ENCODE results near the gene KCNC3. TPM values are rescaled to one million over a fixed set of nuclear protein-coding genes. Genes with fewer than 3 reads are reported as not detected.

KCNC3 gene
- total RNA-seq, 2 experiments from 2014 or later: 0.56 to 0.64 TPM

DNA sequence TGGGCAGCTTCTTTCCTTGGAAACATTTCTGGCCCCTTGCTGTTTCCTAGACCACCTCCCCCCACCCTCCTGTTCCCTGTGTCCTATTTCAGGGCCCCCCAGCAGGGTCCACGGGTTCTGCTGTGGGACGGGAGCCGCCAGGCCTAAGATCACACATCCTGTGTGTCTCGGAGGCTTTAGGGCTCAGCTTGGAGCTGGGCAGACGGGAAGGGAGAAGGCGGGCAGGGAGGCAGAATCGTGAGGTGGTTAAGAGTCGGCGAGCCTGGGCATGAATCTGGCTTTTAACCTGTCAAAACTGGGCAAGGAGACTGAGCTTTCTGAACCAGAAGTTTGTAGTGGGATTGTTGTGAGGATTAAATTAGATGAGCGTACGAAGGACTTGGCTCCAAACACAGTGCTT is 4.8 kb downstream of the KCNC3 start:
- Mint-ChIP-seq H3K36me3 (peaks cover under 1% of the 10 kb centered on the region), H3K27ac (no peak overlapping the region), H3K4me1 (peaks cover 12% of the 10 kb centered on the region), H3K4me3 (no peak overlapping the region), H3K9me3 (peaks cover under 1% of the 10 kb centered on the region), H3K27me3 (peaks cover 62% of the 10 kb centered on the region)
- no peak for DNase-seq

DNA sequence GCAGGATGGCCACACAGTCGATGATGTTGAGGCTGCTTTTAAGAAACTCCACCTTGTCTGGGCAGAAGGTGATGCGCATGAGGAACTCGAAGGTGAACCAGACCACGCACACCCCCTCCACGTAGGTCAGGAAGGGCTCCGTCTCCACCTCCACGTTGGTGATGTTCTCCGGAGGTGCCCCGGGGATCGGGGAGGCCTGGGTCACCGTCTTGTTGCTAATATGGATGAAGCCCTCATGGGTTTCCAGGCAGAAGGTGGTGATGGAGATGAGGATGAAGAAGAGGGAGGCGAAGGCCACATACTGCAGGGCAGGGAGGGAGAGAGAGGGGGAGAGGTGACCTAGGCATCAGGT is 5.4 kb downstream of the KCNC3 start:
- Mint-ChIP-seq H3K36me3 (no peaks in the 10 kb centered on the region), H3K9me3 (no peaks in the 10 kb centered on the region), H3K27ac (no peak overlapping the region), H3K27me3 (peaks cover 62% of the 10 kb centered on the region), H3K4me3 (no peak overlapping the region), H3K4me1 (peaks cover 9% of the 10 kb centered on the region)
- DNase-seq: no peak

DNA sequence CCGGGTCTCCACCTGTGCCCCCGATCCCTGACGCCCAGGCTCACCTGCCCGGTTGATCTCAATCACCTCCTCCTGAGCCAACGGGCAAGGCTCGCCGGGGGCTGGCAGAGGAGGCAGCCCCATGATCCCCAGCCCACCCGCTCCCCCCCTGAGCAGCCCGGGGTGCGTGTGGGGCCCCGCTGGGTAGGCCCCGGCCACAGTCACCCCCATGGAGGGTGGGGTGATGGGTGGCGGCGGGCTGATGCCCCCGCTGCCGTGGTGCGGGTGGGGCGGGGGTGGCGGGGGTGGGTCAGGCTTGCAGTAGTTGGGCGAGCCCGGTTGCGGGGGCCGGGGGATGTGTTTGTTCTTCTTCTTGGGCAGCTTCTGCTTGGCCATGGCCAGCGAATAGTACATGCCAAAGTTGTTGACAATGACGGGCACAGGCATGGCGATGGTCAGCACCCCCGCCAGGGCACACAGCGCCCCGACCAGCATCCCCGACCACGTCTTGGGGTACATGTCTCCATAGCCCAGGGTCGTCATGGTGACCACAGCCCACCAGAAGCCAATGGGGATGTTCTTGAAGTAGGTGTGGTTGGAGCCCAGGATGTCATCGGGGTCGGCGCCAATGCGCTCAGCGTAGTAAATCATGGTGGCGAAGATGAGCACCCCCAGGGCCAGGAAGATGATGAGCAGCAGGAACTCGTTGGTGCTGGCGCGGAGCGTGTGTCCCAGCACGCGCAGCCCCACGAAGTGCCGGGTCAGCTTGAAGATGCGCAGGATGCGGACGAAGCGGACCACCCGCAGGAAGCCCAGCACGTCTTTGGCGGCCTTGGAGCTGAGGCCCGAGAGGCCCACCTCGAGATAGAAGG is 6.0 kb downstream of the KCNC3 start:
- no peak for DNase-seq
- H3K27me3 Mint-ChIP-seq: peaks cover 63% of the 10 kb centered on the region

DNA sequence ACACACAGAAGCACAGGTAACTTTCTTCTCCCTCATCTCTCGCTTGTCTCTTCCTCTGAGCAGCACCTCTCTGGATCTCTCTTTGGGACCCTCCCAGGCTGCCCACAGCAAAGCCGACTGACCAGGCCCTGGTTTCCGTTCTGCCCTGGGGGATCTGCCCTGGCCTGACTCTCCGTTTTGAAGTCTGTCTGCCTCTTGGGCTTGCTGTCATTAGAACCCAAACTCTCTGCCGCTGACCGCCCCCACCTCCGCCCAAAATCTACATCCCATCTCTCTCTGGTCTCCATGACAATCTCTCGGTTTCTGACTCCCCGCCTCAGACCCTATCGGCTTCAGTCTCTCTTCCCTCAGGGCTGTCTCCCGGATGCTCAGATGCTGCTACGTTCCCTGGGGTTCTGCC is 6.9 kb downstream of the KCNC3 start:
- no peaks in the 10 kb centered on the region for H3K9me3 Mint-ChIP-seq
- peaks cover 64% of the 10 kb centered on the region for H3K27me3 Mint-ChIP-seq
- DNase-seq: no peak
- H3K27ac Mint-ChIP-seq: no peak overlapping the region
- H3K4me1 Mint-ChIP-seq: peaks cover 5% of the 10 kb centered on the region
- no peaks in the 10 kb centered on the region for H3K36me3 Mint-ChIP-seq
- no peak overlapping the region for H3K4me3 Mint-ChIP-seq

More for the DNA sequence above, 6.0 kb downstream of the KCNC3 start:
- Mint-ChIP-seq H3K27ac (no peak overlapping the region), H3K36me3 (no peaks in the 10 kb centered on the region), H3K4me3 (no peak overlapping the region), H3K4me1 (peaks cover 9% of the 10 kb centered on the region), H3K9me3 (no peaks in the 10 kb centered on the region)

DNA sequence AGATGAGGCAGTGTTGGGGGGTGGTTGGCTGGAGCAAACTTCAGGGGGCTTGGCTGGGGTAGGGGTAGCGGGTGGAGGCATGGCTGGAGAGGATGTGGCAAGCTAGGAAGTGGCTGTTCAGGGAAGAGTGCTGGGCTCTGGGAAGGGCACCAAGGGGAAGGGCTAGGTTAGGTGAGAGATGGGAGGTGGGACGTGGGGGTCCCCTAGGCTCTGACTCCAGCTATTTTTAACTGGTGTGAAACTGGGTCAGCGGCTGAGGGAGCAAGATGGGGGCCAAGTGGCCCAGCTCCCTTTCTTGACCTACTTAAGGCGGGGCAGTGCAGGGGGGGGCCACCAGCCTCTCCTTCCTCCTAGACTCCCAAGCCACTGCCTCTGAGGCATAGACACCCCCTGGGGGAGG is 7.3 kb downstream of the KCNC3 start:
- H3K36me3 Mint-ChIP-seq: no peaks in the 10 kb centered on the region
- no peak overlapping the region for H3K27ac Mint-ChIP-seq
- no peak for DNase-seq
- H3K4me1 Mint-ChIP-seq: peaks cover under 1% of the 10 kb centered on the region
- H3K4me3 Mint-ChIP-seq: no peak overlapping the region
- H3K27me3 Mint-ChIP-seq: peaks cover 63% of the 10 kb centered on the region
- H3K9me3 Mint-ChIP-seq: no peaks in the 10 kb centered on the region

DNA sequence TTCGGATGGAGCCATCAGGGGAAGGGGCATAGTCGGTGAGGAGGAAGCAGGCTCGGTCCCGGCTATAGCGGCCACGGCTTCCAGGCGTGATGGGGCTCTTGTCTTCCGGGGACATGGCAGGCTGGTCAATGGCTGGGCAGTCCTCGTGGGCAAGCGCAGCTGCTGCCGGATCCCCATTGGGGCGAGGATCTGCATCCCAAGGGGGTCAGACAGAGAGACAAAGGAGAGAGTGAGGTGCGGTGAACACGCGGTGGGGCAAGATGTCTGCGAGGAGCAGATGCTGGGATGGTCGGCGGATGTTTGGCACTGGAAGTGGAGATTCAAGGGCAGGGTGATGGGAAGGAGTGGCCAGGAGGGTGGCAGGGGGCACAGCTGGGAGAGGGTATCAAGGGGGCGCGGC is 8.6 kb downstream of the KCNC3 start:
- no peak for DNase-seq
- Mint-ChIP-seq H3K27ac (no peak overlapping the region), H3K9me3 (no peaks in the 10 kb centered on the region), H3K4me1 (peaks cover 7% of the 10 kb centered on the region), H3K36me3 (no peaks in the 10 kb centered on the region), H3K27me3 (peaks cover 63% of the 10 kb centered on the region), H3K4me3 (no peak overlapping the region)

DNA sequence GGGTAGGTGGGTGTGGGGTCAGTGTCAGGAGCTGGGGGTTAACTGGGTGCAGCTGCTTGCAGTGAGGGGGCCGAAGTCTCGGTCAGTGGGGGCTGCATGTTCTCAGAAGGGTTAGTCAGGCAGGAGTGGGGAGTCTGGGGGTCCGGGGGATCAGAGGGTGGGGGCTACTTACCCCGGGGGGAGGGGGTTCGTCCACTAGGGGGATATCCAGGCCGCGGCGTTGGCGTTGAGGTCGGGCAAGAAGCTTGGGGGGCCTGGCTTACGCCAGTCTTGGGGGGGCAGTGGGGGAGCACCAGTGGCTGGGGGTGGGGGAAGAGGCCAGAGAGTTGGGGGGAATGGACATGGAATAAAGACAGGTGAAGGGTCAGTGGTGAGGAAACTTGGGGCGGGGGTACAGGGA is 9.1 kb downstream of the KCNC3 start:
- H3K9me3 Mint-ChIP-seq: no peaks in the 10 kb centered on the region
- DNase-seq: no peak
- no peak overlapping the region for H3K27ac Mint-ChIP-seq
- peaks cover 9% of the 10 kb centered on the region for H3K4me1 Mint-ChIP-seq
- no peaks in the 10 kb centered on the region for H3K36me3 Mint-ChIP-seq
- peaks cover 65% of the 10 kb centered on the region for H3K27me3 Mint-ChIP-seq
- H3K4me3 Mint-ChIP-seq: no peak overlapping the region

DNA sequence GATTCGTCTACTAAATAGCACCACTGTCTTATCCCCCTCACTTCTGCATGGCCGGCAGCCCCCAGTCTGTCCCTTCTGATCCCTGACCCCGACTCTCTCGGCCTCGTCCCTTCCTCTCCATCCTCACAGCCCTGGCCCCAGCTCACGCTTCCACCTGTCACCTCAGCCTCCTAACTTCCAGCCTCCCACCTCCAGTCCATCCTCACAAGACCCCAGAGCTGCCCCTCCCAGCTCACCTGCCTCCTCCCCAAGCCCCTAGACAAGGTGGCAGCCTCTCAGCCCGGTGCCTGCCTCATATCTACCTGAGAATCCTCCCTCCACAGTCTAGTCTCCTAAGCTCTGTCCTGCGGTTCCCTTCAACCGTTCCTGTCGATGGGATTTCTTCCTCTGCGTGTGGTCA is 10.0 kb downstream of the KCNC3 start:
- Mint-ChIP-seq H3K27me3 (peaks cover 65% of the 10 kb centered on the region), H3K36me3 (no peaks in the 10 kb centered on the region), H3K9me3 (no peaks in the 10 kb centered on the region), H3K27ac (no peak overlapping the region), H3K4me3 (no peak overlapping the region), H3K4me1 (peaks cover 11% of the 10 kb centered on the region)
- no peak for DNase-seq

DNA sequence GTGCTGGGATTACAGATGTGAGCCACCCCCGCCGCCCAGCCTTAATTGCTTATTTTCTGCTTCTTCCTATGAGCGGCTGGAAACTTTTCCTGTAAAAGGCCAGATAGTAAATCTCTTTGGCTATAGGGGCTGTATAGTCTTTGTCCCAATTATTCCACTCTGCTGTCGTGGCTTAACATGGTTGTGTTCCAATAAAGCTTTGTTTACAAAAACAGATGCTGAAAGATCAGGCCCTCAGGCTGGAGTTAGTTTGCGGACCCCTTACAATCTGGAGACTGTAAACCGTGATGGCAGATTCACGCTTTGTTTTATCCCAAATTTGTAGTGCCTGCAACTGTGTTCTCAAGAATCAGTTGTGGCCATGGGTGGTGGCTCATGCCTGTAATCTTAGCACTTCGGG is 10.7 kb downstream of the KCNC3 start:
- no peak overlapping the region for H3K27ac Mint-ChIP-seq
- H3K36me3 Mint-ChIP-seq: no peaks in the 10 kb centered on the region
- no peaks in the 10 kb centered on the region for H3K9me3 Mint-ChIP-seq
- H3K4me1 Mint-ChIP-seq: peaks cover 13% of the 10 kb centered on the region
- no peak overlapping the region for H3K4me3 Mint-ChIP-seq
- peaks cover 69% of the 10 kb centered on the region for H3K27me3 Mint-ChIP-seq
- DNase-seq: no peak

DNA sequence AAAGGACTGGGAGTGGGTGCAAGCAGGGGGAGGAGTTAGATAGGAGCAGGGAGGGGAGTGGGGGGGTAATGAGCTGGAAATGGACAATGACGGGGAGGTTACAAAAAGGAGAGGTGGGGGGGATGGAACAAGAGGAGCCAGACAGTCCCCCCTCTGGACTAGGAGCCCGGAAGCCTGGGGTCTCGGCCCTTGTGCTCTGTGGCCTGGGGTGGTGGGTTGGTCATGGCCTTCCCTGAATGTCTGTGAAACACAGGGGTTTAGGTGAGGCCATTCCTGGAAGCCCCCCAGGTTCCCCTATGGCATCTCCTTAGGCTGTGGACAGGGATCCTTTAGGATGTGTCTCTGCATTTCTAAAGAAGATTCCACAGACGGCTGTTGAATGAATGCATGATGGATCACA is 12.1 kb downstream of the KCNC3 start:
- Mint-ChIP-seq H3K36me3 (no peaks in the 10 kb centered on the region), H3K27ac (no peak overlapping the region), H3K9me3 (no peaks in the 10 kb centered on the region), H3K4me3 (no peak overlapping the region), H3K27me3 (peaks cover 79% of the 10 kb centered on the region), H3K4me1 (peaks cover 14% of the 10 kb centered on the region)
- no peak for DNase-seq

DNA sequence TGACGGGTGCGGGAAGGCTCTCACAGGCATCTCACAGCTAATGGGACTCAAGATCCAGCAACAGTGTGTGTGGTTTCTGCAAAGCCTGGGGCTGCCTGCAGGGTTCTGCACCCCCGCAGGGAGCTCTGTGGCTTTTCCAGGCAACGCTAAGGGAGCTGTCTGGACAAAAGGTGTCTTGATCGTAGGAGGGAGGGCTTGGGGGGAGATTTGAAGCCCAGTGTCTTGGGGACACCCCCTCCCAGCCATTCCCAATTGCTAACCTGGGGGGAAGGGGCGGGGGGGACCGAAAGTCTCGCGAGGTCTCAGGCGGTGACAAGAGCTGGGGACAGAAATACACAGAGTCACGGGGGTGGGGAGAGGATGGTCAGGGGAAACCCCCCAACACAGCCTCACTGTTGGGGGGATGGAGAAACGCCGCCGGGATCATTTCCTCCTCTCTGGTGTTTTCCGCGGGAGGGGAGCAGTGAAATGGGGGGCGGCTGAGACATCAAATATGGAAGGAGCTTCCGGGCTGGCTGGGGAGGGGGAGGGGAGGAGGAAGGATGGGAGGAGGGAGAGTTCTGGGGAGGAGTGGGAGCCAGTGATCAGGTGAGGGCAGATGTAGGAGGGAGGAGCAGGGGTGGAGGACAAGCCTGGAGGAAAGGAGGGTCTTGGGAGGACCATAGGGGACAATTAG is 13.3 kb downstream of the KCNC3 start:
- Mint-ChIP-seq H3K27me3 (peaks cover 83% of the 10 kb centered on the region), H3K4me3 (peak overlapping the region; percentile 50), H3K4me1 (peaks cover 14% of the 10 kb centered on the region), H3K36me3 (no peaks in the 10 kb centered on the region), H3K9me3 (no peaks in the 10 kb centered on the region), H3K27ac (peak overlapping the region; percentile 50)
- peak; percentile 52 for DNase-seq

DNA sequence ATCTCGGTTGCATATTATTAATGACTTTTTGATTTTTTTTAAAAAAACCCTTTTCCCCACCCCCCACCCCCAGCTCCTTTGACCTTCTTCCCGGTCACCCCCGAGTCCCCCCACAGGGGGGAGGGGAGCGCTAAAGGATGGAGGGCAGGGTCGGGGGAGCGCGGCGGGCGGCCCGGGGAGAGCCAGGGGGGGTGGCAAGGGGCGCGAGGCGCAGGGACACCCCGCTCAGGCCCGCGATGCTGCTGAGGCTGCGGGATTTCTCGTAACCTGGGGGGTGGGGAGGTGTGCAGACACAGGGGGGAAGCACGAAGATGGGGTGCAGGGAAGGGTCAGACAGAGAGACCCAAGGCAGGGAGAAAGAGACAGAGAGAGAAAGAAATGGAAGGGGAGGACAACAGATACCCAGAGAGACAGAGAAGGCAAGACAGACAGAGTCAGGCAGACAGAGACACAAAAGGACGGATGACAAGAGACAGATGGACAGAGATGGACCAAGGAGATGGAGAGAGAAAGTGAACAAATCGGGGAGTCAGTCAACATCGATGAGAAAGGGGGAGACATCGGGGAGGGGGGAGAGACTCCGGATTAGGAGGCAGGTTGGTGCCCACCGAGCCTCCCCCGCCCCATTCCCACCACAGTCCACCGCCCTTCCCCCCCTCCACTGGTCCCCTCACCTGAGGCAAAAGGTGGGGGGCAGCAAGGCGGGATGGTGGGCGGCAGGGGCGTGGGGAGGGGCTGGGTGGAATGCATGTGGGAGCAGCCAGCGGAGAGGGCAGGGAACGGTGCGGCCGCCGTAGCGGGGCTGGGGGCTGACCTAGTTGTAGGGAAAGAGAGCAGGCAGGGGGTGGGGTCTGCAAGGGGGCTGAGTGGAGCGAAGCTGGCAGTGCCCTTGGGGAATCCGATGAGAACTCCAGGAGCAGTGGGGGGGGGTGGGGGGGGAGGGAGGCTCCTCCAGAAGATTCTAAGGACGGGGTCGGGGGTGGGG is 14.2 kb downstream of the KCNC3 start:
- H3K36me3 Mint-ChIP-seq: no peaks in the 10 kb centered on the region
- no peak overlapping the region for H3K27ac Mint-ChIP-seq
- peaks cover 87% of the 10 kb centered on the region for H3K27me3 Mint-ChIP-seq
- H3K4me3 Mint-ChIP-seq: no peak overlapping the region
- H3K9me3 Mint-ChIP-seq: no peaks in the 10 kb centered on the region
- DNase-seq: no peak
- H3K4me1 Mint-ChIP-seq: peaks cover 14% of the 10 kb centered on the region

DNA sequence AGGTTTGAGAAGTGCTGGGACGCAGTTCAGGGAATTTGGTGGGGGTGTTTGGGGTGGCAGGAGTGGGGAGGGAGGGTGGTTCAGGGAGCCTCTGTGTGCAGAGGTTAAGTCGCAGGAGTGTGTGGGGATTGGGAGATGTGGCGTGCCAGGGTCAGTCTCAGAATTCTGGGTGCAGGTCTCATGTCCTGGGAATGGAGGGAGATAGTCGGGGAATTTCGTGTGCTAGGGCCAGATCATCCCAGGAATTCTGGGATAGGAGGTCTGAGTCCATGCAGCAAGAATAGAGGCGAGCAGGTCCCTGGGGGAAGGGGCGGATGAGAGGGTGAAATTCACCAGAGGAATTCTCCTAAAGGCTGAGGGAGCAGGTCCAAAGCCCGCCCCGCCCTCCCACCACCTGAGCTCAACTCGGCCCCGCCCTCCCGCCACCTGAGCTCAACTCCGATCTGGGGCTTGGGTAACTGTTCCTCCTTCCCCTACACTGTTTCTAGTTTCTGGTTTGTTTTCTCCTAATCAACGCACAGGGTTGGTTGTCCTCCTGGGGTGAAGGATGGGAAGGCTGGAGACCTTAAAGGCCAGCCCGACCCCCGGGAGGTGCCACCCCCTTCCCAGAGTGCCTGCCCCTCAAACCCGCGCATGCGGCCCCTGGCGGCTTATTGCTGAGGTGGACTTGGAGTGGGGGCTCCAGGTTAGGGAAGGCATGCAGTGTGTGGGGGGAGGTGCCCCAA is 15.2 kb downstream of the KCNC3 start:
- no peaks in the 10 kb centered on the region for H3K36me3 Mint-ChIP-seq
- H3K4me1 Mint-ChIP-seq: peaks cover 14% of the 10 kb centered on the region
- H3K27me3 Mint-ChIP-seq: peaks cover 88% of the 10 kb centered on the region
- H3K4me3 Mint-ChIP-seq: no peak overlapping the region
- no peak overlapping the region for H3K27ac Mint-ChIP-seq
- no peaks in the 10 kb centered on the region for H3K9me3 Mint-ChIP-seq
- no peak for DNase-seq

DNA sequence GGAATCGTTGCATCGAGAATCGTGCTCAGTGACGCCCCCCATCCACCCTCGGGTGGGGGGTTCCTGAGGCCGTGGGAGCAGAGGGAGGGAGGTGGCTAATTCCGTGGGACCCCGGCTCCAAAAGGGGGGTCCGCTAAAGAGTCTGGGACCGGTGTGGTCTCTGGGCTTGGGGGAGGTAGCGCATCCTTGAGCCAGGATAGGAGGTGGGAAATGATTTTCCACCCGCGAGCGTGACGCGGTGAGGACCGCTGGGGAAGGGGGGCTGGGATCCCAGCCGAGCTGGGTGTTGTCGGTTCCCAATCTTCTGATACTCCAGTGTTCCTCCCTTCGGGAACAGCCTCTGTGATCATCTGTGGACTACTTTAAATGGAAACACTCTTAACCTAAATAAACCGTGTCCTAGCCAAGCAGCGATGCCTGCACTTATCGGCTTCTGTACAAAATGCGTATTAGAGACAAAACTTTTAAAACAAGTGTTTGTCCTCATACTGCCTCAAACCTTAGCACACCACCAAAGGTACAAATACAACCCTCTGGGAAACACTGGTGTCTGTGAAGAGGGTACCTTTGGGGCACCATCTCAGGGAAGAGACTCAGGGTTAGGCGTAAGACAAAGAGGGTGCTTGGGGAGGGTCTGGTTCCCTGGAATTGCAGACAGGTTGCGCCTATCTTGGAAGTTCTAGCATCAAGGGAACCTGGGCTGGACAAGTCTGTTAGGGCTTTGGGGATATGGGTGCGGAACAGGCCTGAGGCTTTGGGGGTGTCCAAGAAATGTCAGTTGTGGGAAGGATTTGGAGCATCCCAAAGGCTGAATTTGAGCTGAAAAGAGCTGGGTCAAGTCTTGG is 16.0 kb downstream of the KCNC3 start:
- no peak for DNase-seq
- peaks cover 14% of the 10 kb centered on the region for H3K4me1 Mint-ChIP-seq
- no peaks in the 10 kb centered on the region for H3K9me3 Mint-ChIP-seq
- H3K27ac Mint-ChIP-seq: no peak overlapping the region
- no peaks in the 10 kb centered on the region for H3K36me3 Mint-ChIP-seq
- H3K27me3 Mint-ChIP-seq: peaks cover 95% of the 10 kb centered on the region
- no peak overlapping the region for H3K4me3 Mint-ChIP-seq
